Measurements from ENCODE around the gene MYORG.

DNA sequence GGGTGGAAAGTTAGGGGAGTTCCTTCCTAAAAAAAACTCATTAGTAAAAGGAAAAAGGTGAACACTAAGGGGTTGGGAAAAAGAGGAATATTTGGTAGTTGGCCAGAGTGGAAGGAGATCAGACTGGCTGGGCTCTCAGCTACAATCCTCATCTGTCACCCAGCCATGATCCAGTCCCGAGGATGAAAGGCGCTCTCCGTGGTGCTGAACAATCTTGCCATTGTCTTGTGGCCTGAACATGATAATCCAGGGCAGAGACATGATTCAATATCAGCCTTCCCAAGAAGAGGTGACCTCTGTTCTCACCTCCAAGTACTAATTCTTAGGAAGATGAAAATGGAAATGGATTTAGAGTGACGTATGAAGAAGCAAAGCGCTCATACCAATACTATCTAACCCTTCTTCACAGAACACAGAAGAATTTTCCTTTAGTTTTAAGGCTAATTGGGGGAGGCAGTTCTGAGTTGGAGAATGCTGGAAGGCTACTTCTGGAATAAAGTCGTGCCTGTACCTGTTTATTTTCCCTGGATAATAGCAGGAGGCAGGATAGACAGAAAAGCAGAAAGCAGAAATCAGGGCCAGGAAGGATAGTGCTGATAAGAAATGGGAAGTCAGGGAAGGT is 36.6 kb upstream of the MYORG start:
- TF ChIP-seq, protein P1, sequence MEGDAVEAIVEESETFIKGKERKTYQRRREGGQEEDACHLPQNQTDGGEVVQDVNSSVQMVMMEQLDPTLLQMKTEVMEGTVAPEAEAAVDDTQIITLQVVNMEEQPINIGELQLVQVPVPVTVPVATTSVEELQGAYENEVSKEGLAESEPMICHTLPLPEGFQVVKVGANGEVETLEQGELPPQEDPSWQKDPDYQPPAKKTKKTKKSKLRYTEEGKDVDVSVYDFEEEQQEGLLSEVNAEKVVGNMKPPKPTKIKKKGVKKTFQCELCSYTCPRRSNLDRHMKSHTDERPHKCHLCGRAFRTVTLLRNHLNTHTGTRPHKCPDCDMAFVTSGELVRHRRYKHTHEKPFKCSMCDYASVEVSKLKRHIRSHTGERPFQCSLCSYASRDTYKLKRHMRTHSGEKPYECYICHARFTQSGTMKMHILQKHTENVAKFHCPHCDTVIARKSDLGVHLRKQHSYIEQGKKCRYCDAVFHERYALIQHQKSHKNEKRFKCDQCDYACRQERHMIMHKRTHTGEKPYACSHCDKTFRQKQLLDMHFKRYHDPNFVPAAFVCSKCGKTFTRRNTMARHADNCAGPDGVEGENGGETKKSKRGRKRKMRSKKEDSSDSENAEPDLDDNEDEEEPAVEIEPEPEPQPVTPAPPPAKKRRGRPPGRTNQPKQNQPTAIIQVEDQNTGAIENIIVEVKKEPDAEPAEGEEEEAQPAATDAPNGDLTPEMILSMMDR (IDR thresholded peaks at IDR 0.05): no peak
- no peak for TF ChIP-seq POLR2A (IDR thresholded peaks at IDR 0.05)

Measured in stomach (tissue), 4 donors.